Ovary (tissue), 3 donors: ENCODE results near the gene WWOX.

Source experiments
- EP300 ChIP-seq: sonication (generic); formaldehyde crosslinking; IDR thresholded peaks from one replicate; pipeline ENCODE4 v1.6.1; 2017; ENCODE audit warnings: antibody characterized with exemption
- POLR2A ChIP-seq: fragments of 450-650 bp; IDR thresholded peaks from one replicate; pipeline ENCODE4 v1.6.1; 2017; ENCODE audit warnings: antibody characterized with exemption, mild to moderate bottlenecking, moderate library complexity
- TF ChIP-seq, protein P1 (sequence below), 3 donors: fragments of 450-650 bp in 2 of 3; fragments of 200-600 bp in 1 of 3; IDR thresholded peaks; one replicate each; pipeline versions ENCODE4 v1.5.1 to v1.8.0; 2016 to 2022; ENCODE audit warnings: antibody characterized with exemption in 3 of 3, mild to moderate bottlenecking in 1 of 3
- donor health status: DM: no; HTN: no; CAD: no.

DNA sequence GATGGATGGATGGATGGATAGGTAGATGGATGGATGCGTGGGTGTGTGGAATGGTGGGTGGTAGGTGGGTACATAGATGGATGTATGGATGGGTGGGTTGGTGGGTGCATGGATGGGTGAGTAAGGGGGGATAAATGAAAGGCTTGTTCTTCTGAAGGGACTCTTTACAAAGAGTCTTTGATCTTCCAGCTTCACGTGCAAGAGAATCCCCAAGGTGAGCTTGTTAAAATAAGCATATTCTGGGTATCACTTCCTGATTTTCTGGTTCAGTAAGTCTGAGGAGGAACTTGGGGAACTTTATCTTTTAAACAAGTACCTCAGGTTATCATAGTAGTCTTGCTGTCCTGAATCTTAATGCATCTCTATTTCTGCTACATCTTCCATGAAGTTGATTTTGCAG, 862.0 kb downstream of the WWOX start:
- no peak for TF ChIP-seq EP300
- TF ChIP-seq, protein P1, sequence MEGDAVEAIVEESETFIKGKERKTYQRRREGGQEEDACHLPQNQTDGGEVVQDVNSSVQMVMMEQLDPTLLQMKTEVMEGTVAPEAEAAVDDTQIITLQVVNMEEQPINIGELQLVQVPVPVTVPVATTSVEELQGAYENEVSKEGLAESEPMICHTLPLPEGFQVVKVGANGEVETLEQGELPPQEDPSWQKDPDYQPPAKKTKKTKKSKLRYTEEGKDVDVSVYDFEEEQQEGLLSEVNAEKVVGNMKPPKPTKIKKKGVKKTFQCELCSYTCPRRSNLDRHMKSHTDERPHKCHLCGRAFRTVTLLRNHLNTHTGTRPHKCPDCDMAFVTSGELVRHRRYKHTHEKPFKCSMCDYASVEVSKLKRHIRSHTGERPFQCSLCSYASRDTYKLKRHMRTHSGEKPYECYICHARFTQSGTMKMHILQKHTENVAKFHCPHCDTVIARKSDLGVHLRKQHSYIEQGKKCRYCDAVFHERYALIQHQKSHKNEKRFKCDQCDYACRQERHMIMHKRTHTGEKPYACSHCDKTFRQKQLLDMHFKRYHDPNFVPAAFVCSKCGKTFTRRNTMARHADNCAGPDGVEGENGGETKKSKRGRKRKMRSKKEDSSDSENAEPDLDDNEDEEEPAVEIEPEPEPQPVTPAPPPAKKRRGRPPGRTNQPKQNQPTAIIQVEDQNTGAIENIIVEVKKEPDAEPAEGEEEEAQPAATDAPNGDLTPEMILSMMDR (IDR thresholded peaks at IDR 0.05): no peak
- TF ChIP-seq POLR2A: no peak
